Stimulated activated naive B cell treated with anti-CD40 and anti-IgM and Interleukin-4, amounts not matched to agents 10 μg/mL and 1 μg/mL and 100 μg/mL, for 72 hours (primary cell): Measurements from ENCODE around the gene KIAA1586.

Source experiments
- ATAC-seq, 2 donors: fragments of 150-1000 bp; cut with Tn5 transposase; replicated peaks; 2 replicates each; pipeline ENCODE4 v1.10.0; 2021; ENCODE audit warnings: moderate library complexity in 1 of 2
- DNase-seq: peaks from one replicate; pipeline ENCODE4 v3.0.0; 2021
- H3K27ac Mint-ChIP-seq: one replicate; pipeline ENCODE4 v1.8.0; 2022; ENCODE audit warnings: mild to moderate bottlenecking, mixed read lengths
- H3K27me3 Mint-ChIP-seq, 2 donors: one replicate each; pipeline ENCODE4 v1.8.0; 2022; ENCODE audit warnings: mixed read lengths in 2 of 2
- H3K36me3 Mint-ChIP-seq, 2 donors: one replicate each; pipeline ENCODE4 v1.8.0; 2022; ENCODE audit warnings: mixed read lengths in 2 of 2, mild to moderate bottlenecking in 1 of 2
- H3K4me1 Mint-ChIP-seq, 2 donors: one replicate each; pipeline ENCODE4 v1.8.0; 2022; ENCODE audit warnings: mixed read lengths in 2 of 2, mild to moderate bottlenecking in 1 of 2
- H3K4me3 Mint-ChIP-seq, 2 donors: one replicate each; pipeline ENCODE4 v1.8.0; 2022; ENCODE audit warnings: mild to moderate bottlenecking in 2 of 2, mixed read lengths in 2 of 2, moderate library complexity in 1 of 2
- H3K9me3 Mint-ChIP-seq, 2 donors: one replicate each; pipeline ENCODE4 v1.8.0; 2022; ENCODE audit warnings: mixed read lengths in 2 of 2, mild to moderate bottlenecking in 1 of 2

Gene KIAA1586

DNA sequence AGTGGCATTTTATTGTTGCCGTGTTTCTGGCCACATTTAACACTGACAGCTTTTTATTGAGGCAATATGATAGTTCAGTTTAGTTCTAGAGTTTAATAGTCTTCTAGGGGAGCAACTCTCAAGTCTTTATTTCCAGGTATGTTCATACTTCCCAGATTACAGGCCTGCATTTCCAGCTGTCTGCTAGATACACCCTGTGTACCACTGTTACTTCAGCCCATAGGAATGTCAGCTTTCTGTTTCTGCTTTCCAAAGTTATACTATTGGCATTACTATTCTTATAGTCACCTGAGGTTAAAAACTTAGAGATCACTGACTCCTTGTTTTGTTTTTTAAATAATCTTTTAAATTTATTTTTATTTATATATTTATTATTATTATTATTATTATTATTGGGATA, 51.1 kb downstream of the KIAA1586 start:
- Mint-ChIP-seq H3K9me3 (no peaks in the 10 kb centered on the region), H3K36me3 (peaks cover 43 to 52% of the 10 kb centered on the region in 2 donors), H3K27ac (no peak overlapping the region), H3K4me1 (peaks cover 15 to 38% of the 10 kb centered on the region in 2 donors), H3K27me3 (no peaks in the 10 kb centered on the region), H3K4me3 (no peak overlapping the region)
- no peak for ATAC-seq
- no peak for DNase-seq

DNA sequence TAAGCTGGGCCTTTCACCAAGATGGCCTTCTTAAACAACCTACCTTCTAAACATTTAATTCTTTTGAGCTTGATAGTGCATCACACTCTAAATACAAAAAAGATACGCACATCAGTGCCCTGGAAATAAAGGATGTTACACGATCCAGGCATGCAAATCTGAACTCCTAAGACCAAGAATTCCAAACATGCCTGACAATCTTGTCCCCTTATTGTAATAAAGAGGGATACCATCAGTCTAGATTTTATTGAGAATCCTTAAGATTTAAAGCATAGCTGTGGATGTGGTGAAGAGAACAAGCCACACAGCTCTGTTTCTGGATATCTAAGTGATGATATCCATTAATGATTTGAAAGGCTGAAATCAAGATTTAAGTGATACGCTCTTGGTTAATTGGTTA, 56.5 kb downstream of the KIAA1586 start:
- DNase-seq, result no peak
- no peak for ATAC-seq
- Mint-ChIP-seq H3K4me1 (peaks cover 17 to 40% of the 10 kb centered on the region in 2 donors), H3K27me3 (no peaks in the 10 kb centered on the region), H3K4me3 (no peak overlapping the region), H3K36me3 (peaks cover 39 to 52% of the 10 kb centered on the region in 2 donors), H3K9me3 (no peaks in the 10 kb centered on the region), H3K27ac (no peak overlapping the region)

DNA sequence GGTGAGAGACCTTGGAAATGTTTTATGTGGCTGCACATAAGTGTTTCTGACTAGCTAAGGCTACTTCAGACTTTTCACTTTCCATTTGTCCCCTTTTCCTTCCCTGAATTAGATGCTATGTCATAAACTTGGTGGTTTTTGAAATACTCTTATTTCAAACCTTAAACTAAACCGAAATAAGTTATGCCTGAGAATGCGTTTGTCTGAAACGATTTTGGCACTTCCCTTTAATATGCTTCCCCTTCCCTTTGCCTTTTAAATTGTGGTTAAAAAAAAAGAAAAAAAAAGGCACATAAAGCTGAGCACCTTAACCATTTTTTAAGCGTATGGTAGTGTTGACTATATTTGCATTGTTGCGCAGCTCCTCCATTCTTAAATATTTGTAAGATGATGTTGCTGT, 57.8 kb downstream of the KIAA1586 start:
- no peak for DNase-seq
- no peak overlapping the region for H3K4me3 Mint-ChIP-seq
- ATAC-seq, result no peak
- peaks cover 22 to 50% of the 10 kb centered on the region in 2 donors for H3K4me1 Mint-ChIP-seq
- H3K27me3 Mint-ChIP-seq, result no peaks in the 10 kb centered on the region
- H3K36me3 Mint-ChIP-seq, result peaks cover 35 to 50% of the 10 kb centered on the region in 2 donors
- no peaks in the 10 kb centered on the region for H3K9me3 Mint-ChIP-seq
- H3K27ac Mint-ChIP-seq, result peak overlapping the region; percentile 28
